NCI-H2196 (cell line): ENCODE results near the gene PLXNB3.
"Not testable (repeated sequence)": the region's sequence is repeated elsewhere in the genome, so short reads cannot be mapped to it uniquely, and the experiment has no call there.

Experiments
- DNase-seq: peaks from one replicate; lab custom pipeline; 2025; ENCODE audit not compliant: unreplicated experiment; lab: John Stamatoyannopoulos, UW

PLXNB3 gene

GRCh38 chrX:153732401-153732800 is 31.6 kb upstream of the PLXNB3 start:
- DNase-seq, result no peak

- no peak for DNase-seq
These were observed 30.3 kb upstream of the PLXNB3 start for GRCh38 chrX:153733651-153734240.

- no peak for DNase-seq
These were observed 29.2 kb upstream of the PLXNB3 start for GRCh38 chrX:153734871-153735270.

GRCh38 chrX:153735274-153735673 is 28.8 kb upstream of the PLXNB3 start:
- DNase-seq, result no peak

GRCh38 chrX:153736071-153736820 is 27.8 kb upstream of the PLXNB3 start:
- DNase-seq, result no peak

GRCh38 chrX:153736871-153737441 is 27.1 kb upstream of the PLXNB3 start:
- no peak for DNase-seq

- DNase-seq, result no peak
These were observed 25.9 kb upstream of the PLXNB3 start for GRCh38 chrX:153738056-153738605.

GRCh38 chrX:153739754-153740486 is 24.1 kb upstream of the PLXNB3 start:
- DNase-seq, result no peak

GRCh38 chrX:153740631-153741222 is 23.3 kb upstream of the PLXNB3 start:
- no peak for DNase-seq

- no peak for DNase-seq
These were observed 22.6 kb upstream of the PLXNB3 start for GRCh38 chrX:153741446-153741845.

- DNase-seq, result not testable (repeated sequence)
These were observed 21.9 kb upstream of the PLXNB3 start for GRCh38 chrX:153742111-153742510.

- DNase-seq, result not testable (repeated sequence)
These were observed 21.1 kb upstream of the PLXNB3 start for GRCh38 chrX:153742796-153743467.

- not testable (repeated sequence) for DNase-seq
These were observed 20.4 kb upstream of the PLXNB3 start for GRCh38 chrX:153743468-153744209.

GRCh38 chrX:153744210-153745066 is 19.6 kb upstream of the PLXNB3 start:
- no peak for DNase-seq

- DNase-seq, result not testable (repeated sequence)
These were observed 19.0 kb upstream of the PLXNB3 start for GRCh38 chrX:153745067-153745433.

- no peak for DNase-seq
These were observed 17.7 kb upstream of the PLXNB3 start for GRCh38 chrX:153746359-153746758.

- DNase-seq, result not testable (repeated sequence)
These were observed 17.1 kb upstream of the PLXNB3 start for GRCh38 chrX:153746991-153747390.

- DNase-seq, result not testable (repeated sequence)
These were observed 15.0 kb upstream of the PLXNB3 start for GRCh38 chrX:153749017-153749416.
